Measurements from ENCODE around the gene CELF2.
A peak's percentile ranks its signal among the peaks of the same experiment; 100 is the strongest.

CELF2 gene

GRCh38 chr10:11240641-11241040 lies 223.0 kb downstream of the CELF2 start:
- Mint-ChIP-seq H3K36me3 (ENCODE audit: low read depth) (peaks cover 67% of the 10 kb centered on the region), H3K4me1 (ENCODE audit: low read depth) (peaks cover 83% of the 10 kb centered on the region)

GRCh38 chr10:11242443-11243387 lies 225.0 kb downstream of the CELF2 start:
- H3K27ac Mint-ChIP-seq, result no peak overlapping the region
- H3K4me3 Mint-ChIP-seq, result peak overlapping the region; percentile 52
- no peaks in the 10 kb centered on the region for H3K9me3 Mint-ChIP-seq
- peaks cover 57% of the 10 kb centered on the region for H3K36me3 Mint-ChIP-seq (ENCODE audit: low read depth)
- H3K4me1 Mint-ChIP-seq (ENCODE audit: low read depth), result peaks cover 63% of the 10 kb centered on the region
- peak; percentile 66 for DNase-seq
- H3K27me3 Mint-ChIP-seq, result no peaks in the 10 kb centered on the region

More at GRCh38 chr10:11240641-11241040, 223.0 kb downstream of the CELF2 start:
- no peak overlapping the region for H3K4me3 Mint-ChIP-seq
- H3K27ac Mint-ChIP-seq, result no peak overlapping the region
- no peak for DNase-seq
- no peaks in the 10 kb centered on the region for H3K27me3 Mint-ChIP-seq
- no peaks in the 10 kb centered on the region for H3K9me3 Mint-ChIP-seq

- Mint-ChIP-seq H3K27me3 (no peaks in the 10 kb centered on the region), H3K27ac (no peak overlapping the region), H3K9me3 (no peaks in the 10 kb centered on the region), H3K4me3 (peak overlapping the region; percentile 10), H3K36me3 (ENCODE audit: low read depth) (peaks cover 57% of the 10 kb centered on the region), H3K4me1 (ENCODE audit: low read depth) (peaks cover 56% of the 10 kb centered on the region)
- no peak for DNase-seq
Measured at GRCh38 chr10:11243425-11244222, 226.0 kb downstream of the CELF2 start.

- Mint-ChIP-seq H3K4me3 (no peak overlapping the region), H3K27me3 (no peaks in the 10 kb centered on the region), H3K36me3 (ENCODE audit: low read depth) (peaks cover 61% of the 10 kb centered on the region), H3K4me1 (ENCODE audit: low read depth) (peaks cover 54% of the 10 kb centered on the region), H3K27ac (no peak overlapping the region), H3K9me3 (no peaks in the 10 kb centered on the region)
- DNase-seq, result no peak
Measured at GRCh38 chr10:11245095-11245479, 227.4 kb downstream of the CELF2 start.

GRCh38 chr10:11245510-11245909 lies 227.8 kb downstream of the CELF2 start:
- Mint-ChIP-seq H3K27me3 (no peaks in the 10 kb centered on the region), H3K9me3 (no peaks in the 10 kb centered on the region), H3K4me1 (ENCODE audit: low read depth) (peaks cover 53% of the 10 kb centered on the region), H3K27ac (no peak overlapping the region), H3K36me3 (ENCODE audit: low read depth) (peaks cover 60% of the 10 kb centered on the region), H3K4me3 (no peak overlapping the region)
- DNase-seq, result peak; percentile 60

- H3K9me3 Mint-ChIP-seq, result no peaks in the 10 kb centered on the region
- no peak overlapping the region for H3K27ac Mint-ChIP-seq
- no peak overlapping the region for H3K4me3 Mint-ChIP-seq
- peaks cover 60% of the 10 kb centered on the region for H3K36me3 Mint-ChIP-seq (ENCODE audit: low read depth)
- H3K27me3 Mint-ChIP-seq, result no peaks in the 10 kb centered on the region
- peaks cover 52% of the 10 kb centered on the region for H3K4me1 Mint-ChIP-seq (ENCODE audit: low read depth)
- DNase-seq, result no peak
Measured at GRCh38 chr10:11245981-11246590, 228.4 kb downstream of the CELF2 start.

GRCh38 chr10:11246752-11247467 lies 229.2 kb downstream of the CELF2 start:
- no peaks in the 10 kb centered on the region for H3K27me3 Mint-ChIP-seq
- peaks cover 62% of the 10 kb centered on the region for H3K36me3 Mint-ChIP-seq (ENCODE audit: low read depth)
- H3K4me1 Mint-ChIP-seq (ENCODE audit: low read depth), result peaks cover 48% of the 10 kb centered on the region
- no peaks in the 10 kb centered on the region for H3K9me3 Mint-ChIP-seq
- no peak for DNase-seq
- no peak overlapping the region for H3K27ac Mint-ChIP-seq
- no peak overlapping the region for H3K4me3 Mint-ChIP-seq

GRCh38 chr10:11249152-11249807 lies 231.6 kb downstream of the CELF2 start:
- Mint-ChIP-seq H3K9me3 (no peaks in the 10 kb centered on the region), H3K27me3 (no peaks in the 10 kb centered on the region), H3K4me1 (ENCODE audit: low read depth) (peaks cover 36% of the 10 kb centered on the region), H3K36me3 (ENCODE audit: low read depth) (peaks cover 64% of the 10 kb centered on the region), H3K27ac (peak overlapping the region; percentile 44), H3K4me3 (no peak overlapping the region)
- no peak for DNase-seq

GRCh38 chr10:11249808-11250195 lies 232.1 kb downstream of the CELF2 start:
- no peak for DNase-seq
- Mint-ChIP-seq H3K9me3 (no peaks in the 10 kb centered on the region), H3K27ac (peak overlapping the region; percentile 27), H3K4me3 (no peak overlapping the region), H3K4me1 (ENCODE audit: low read depth) (peaks cover 40% of the 10 kb centered on the region), H3K36me3 (ENCODE audit: low read depth) (peaks cover 69% of the 10 kb centered on the region), H3K27me3 (no peaks in the 10 kb centered on the region)

GRCh38 chr10:11250304-11250703 lies 232.6 kb downstream of the CELF2 start:
- Mint-ChIP-seq H3K4me1 (ENCODE audit: low read depth) (peaks cover 45% of the 10 kb centered on the region), H3K27ac (peak overlapping the region; percentile 65), H3K36me3 (ENCODE audit: low read depth) (peaks cover 74% of the 10 kb centered on the region), H3K4me3 (no peak overlapping the region), H3K27me3 (no peaks in the 10 kb centered on the region), H3K9me3 (no peaks in the 10 kb centered on the region)
- DNase-seq, result no peak

- peaks cover 70% of the 10 kb centered on the region for H3K4me1 Mint-ChIP-seq (ENCODE audit: low read depth)
- H3K9me3 Mint-ChIP-seq, result no peaks in the 10 kb centered on the region
- H3K36me3 Mint-ChIP-seq (ENCODE audit: low read depth), result peaks cover 95% of the 10 kb centered on the region
- H3K4me3 Mint-ChIP-seq, result no peak overlapping the region
- H3K27me3 Mint-ChIP-seq, result no peaks in the 10 kb centered on the region
- DNase-seq, result no peak
- peak overlapping the region; percentile 88 for H3K27ac Mint-ChIP-seq
Measured at GRCh38 chr10:11252887-11253286, 235.2 kb downstream of the CELF2 start.

- peaks cover 96% of the 10 kb centered on the region for H3K36me3 Mint-ChIP-seq (ENCODE audit: low read depth)
- peak overlapping the region; percentile 88 for H3K27ac Mint-ChIP-seq
- no peaks in the 10 kb centered on the region for H3K27me3 Mint-ChIP-seq
- peaks cover 76% of the 10 kb centered on the region for H3K4me1 Mint-ChIP-seq (ENCODE audit: low read depth)
- no peak for DNase-seq
- no peak overlapping the region for H3K4me3 Mint-ChIP-seq
- no peaks in the 10 kb centered on the region for H3K9me3 Mint-ChIP-seq
Measured at GRCh38 chr10:11253385-11254002, 235.8 kb downstream of the CELF2 start.

- Mint-ChIP-seq H3K4me3 (no peak overlapping the region), H3K4me1 (ENCODE audit: low read depth) (peaks cover 78% of the 10 kb centered on the region), H3K27ac (peak overlapping the region; percentile 88), H3K9me3 (no peaks in the 10 kb centered on the region), H3K27me3 (no peaks in the 10 kb centered on the region), H3K36me3 (ENCODE audit: low read depth) (peaks cover 97% of the 10 kb centered on the region)
- DNase-seq, result no peak
Measured at GRCh38 chr10:11255156-11255555, 237.5 kb downstream of the CELF2 start.

All from activated T-cell treated with anti-CD3 and anti-CD28 coated beads, Interleukin-2, amount 50 U/mL, for 24 hours (primary cell).